GM12878 (cell line): ENCODE results near the gene PEF1. TPM values are rescaled to one million over a fixed set of nuclear protein-coding genes. Genes with fewer than 3 reads are reported as not detected.

Experiments used
- KLF5 ChIP-seq: fragments of 450-650 bp; IDR thresholded peaks from 2 replicates; pipeline ENCODE4 v1.6.1; 2014; ENCODE audit warnings: mild to moderate bottlenecking; ENCODE audit not compliant: partially characterized antibody
- SMC3 ChIP-seq: IDR thresholded peaks from 2 replicates; pipeline ENCODE4 v1.6.1; 2011; ENCODE audit warnings: low read length, improper control_type of control experiment, borderline replicate concordance
- ZBED1 ChIP-seq: IDR thresholded peaks from 2 replicates; pipeline ENCODE4 v1.6.1; 2016; ENCODE audit warnings: borderline replicate concordance
- polyA plus RNA-seq, 11 experiments: library from polyadenylated mRNA; depleted of rRNA in 4 of 11; unstranded in 6 of 11; stranded (reverse) in 5 of 11; fragments of >200 nt; fragmentation: Nextera tagmentation in 4 of 11; fragmentation: Illumina TruSeq in 1 of 11; extraction: Ambion mirVana in 4 of 11; extraction: Trizol in 1 of 11; gene quantifications; 1 replicate in 1 of 11; 2 replicates in 10 of 11; pipeline versions ENCODE4 v1.2.1 to v1.2.3, GENCODE V29; 2011 to 2016; ENCODE audit warnings: inconsistent platforms in 2 of 11, missing spikeins in 2 of 11, low read depth in 1 of 11
- total RNA-seq, 4 experiments: library from RNA; depleted of rRNA in 3 of 4; stranded (reverse); fragments of >200 nt in 3 of 4; fragmentation: Illumina TruSeq in 1 of 4; extraction: Trizol in 1 of 4; gene quantifications; 2 replicates each; pipeline versions ENCODE4 v1.2.1 to v1.2.3, GENCODE V29; 2013 to 2021
- TF ChIP-seq, protein P1 (sequence below): fragments of 450-650 bp; IDR thresholded peaks from 2 replicates; pipeline ENCODE4 v1.6.1; 2017; ENCODE audit warnings: borderline replicate concordance
- TF ChIP-seq, protein P2 (sequence below): fragments of 450-650 bp; IDR thresholded peaks from 2 replicates; pipeline ENCODE4 v1.6.1; 2017; ENCODE audit warnings: mild to moderate bottlenecking
- TF ChIP-seq, protein P3 (sequence below): fragments of 450-650 bp; IDR thresholded peaks from 2 replicates; pipeline ENCODE4 v1.6.1; 2017; ENCODE audit warnings: antibody characterized with exemption, mild to moderate bottlenecking, moderate library complexity

Gene PEF1
- total and polyA plus RNA-seq, 10 of the 15 experiments (the other 5 are each of a cell fraction or from before 2014, with no cell fraction given), result 27.1 to 107 (median 79.0) TPM

DNA sequence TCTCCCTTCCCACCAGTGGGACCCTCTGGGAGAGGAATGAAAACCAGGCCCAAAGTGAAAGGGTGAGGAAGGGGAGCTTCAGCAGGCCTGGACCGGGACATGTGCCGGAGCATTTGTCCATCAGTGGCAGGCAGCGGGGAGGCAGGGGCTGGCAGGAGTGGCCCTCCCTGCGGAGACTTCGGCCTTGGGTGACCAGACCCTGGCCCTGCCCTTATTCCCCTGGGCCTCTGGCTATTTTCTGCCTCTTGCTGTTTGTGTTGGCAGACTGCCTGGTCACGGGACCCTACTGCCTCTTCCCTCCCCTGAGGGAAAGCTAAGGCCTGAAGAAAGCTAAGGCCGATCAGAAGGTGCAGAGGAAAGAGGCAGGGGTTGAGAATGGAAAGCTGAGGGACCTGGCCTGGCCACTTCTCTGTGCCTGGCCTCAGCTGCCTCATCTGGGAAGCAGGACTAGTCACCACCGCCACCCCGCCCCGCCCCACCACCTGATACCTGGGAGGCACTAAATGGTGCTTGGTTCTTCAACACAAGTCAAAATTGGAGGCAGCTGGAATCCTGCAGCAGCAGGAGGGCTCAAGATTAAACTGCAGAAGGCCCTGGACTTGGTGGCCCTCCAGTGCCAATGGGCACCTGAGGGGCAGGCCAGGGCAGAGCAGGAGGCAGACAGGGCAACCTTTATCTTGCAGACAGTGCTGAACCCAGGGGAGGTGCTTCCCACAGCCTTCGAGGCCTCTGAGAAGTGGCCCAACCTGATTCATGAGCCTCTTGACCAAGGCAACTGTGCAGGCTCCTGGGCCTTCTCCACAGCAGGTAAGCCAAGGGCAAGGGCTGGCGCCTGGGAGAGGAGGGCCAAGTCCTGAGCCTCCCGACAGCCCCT lies 60.4 kb downstream of the PEF1 start (continued):
- TF ChIP-seq, protein P1, sequence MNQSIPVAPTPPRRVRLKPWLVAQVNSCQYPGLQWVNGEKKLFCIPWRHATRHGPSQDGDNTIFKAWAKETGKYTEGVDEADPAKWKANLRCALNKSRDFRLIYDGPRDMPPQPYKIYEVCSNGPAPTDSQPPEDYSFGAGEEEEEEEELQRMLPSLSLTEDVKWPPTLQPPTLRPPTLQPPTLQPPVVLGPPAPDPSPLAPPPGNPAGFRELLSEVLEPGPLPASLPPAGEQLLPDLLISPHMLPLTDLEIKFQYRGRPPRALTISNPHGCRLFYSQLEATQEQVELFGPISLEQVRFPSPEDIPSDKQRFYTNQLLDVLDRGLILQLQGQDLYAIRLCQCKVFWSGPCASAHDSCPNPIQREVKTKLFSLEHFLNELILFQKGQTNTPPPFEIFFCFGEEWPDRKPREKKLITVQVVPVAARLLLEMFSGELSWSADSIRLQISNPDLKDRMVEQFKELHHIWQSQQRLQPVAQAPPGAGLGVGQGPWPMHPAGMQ, result no peak
- TF ChIP-seq, protein P2, sequence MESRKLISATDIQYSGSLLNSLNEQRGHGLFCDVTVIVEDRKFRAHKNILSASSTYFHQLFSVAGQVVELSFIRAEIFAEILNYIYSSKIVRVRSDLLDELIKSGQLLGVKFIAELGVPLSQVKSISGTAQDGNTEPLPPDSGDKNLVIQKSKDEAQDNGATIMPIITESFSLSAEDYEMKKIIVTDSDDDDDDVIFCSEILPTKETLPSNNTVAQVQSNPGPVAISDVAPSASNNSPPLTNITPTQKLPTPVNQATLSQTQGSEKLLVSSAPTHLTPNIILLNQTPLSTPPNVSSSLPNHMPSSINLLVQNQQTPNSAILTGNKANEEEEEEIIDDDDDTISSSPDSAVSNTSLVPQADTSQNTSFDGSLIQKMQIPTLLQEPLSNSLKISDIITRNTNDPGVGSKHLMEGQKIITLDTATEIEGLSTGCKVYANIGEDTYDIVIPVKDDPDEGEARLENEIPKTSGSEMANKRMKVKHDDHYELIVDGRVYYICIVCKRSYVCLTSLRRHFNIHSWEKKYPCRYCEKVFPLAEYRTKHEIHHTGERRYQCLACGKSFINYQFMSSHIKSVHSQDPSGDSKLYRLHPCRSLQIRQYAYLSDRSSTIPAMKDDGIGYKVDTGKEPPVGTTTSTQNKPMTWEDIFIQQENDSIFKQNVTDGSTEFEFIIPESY, result no peak
- TF ChIP-seq, protein P3, sequence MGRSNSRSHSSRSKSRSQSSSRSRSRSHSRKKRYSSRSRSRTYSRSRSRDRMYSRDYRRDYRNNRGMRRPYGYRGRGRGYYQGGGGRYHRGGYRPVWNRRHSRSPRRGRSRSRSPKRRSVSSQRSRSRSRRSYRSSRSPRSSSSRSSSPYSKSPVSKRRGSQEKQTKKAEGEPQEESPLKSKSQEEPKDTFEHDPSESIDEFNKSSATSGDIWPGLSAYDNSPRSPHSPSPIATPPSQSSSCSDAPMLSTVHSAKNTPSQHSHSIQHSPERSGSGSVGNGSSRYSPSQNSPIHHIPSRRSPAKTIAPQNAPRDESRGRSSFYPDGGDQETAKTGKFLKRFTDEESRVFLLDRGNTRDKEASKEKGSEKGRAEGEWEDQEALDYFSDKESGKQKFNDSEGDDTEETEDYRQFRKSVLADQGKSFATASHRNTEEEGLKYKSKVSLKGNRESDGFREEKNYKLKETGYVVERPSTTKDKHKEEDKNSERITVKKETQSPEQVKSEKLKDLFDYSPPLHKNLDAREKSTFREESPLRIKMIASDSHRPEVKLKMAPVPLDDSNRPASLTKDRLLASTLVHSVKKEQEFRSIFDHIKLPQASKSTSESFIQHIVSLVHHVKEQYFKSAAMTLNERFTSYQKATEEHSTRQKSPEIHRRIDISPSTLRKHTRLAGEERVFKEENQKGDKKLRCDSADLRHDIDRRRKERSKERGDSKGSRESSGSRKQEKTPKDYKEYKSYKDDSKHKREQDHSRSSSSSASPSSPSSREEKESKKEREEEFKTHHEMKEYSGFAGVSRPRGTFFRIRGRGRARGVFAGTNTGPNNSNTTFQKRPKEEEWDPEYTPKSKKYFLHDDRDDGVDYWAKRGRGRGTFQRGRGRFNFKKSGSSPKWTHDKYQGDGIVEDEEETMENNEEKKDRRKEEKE, result no peak
- TF ChIP-seq KLF5 (no peak), ZBED1 (no peak), SMC3 (no peak)
